Ammon's horn (tissue), 1 donor: ENCODE measurements around the gene ACACB.

Experiments used
- DNase-seq: peaks from one replicate; pipeline ENCODE4 v3.0.0-alpha.2; 2016; ENCODE audit warnings: low spot score

Gene ACACB

GRCh38 chr12:109305547-109305946 lies 189.2 kb downstream of the ACACB start:
- no peak for DNase-seq

GRCh38 chr12:109307051-109307450 lies 190.7 kb downstream of the ACACB start:
- DNase-seq = no peak

- no peak for DNase-seq
Observed at GRCh38 chr12:109308534-109309380, 192.4 kb downstream of the ACACB start, which contains the start of gene FOXN4. TSS of gene FOXN4 (minus strand) at chr12:109309284. CDS start at chr12:109308321, 963 bp downstream.

- DNase-seq = no peak
Observed at GRCh38 chr12:109309381-109310246, 193.2 kb downstream of the ACACB start.

GRCh38 chr12:109310247-109311125 lies 194.1 kb downstream of the ACACB start:
- DNase-seq = no peak
